HCT116 (cell line): ENCODE data around the gene CAPSL. TPM values are rescaled to one million over a fixed set of nuclear protein-coding genes. Genes with fewer than 3 reads are reported as not detected.

Source experiments
- ATAC-seq: fragments of 200-7000 bp; cut with Tn5 transposase; 2 replicates; pipeline ENCODE4 v1.9.1; 2020; ENCODE audit warnings: mild to moderate bottlenecking, moderate library complexity
- BruUV-seq: library from RNA; stranded (reverse); fragments of 400-500 nt; replicated peaks from 2 replicates; lab custom pipeline; 2021; lab: Mats Ljungman, UMichigan
- CTCF ChIA-PET: fragments of 300-600 bp; sonication (Branson Sonifier 250); formaldehyde crosslinking; loops from one replicate; lab custom pipeline; 2021; ENCODE audit warnings: antibody characterized with exemption; lab: Charles Lee
- POLR2A ChIA-PET: fragments of 300-600, 350-600 bp; sonication (Branson Sonifier 250); formaldehyde crosslinking; loops from one replicate; lab custom pipeline; 2021; ENCODE audit warnings: antibody characterized with exemption; lab: Charles Lee
- RAD21 ChIA-PET, 2 experiments: fragments of 300-600 bp; sonication (Branson Sonifier 250); formaldehyde crosslinking; loops; one replicate each; lab custom pipeline; 2023; ENCODE audit warnings: low total read pairs in 2 of 2; ENCODE audit not compliant: uncharacterized antibody in 2 of 2, unreplicated experiment in 2 of 2, low non-redundant PET in 1 of 2; lab: Charles Lee
- DNase-seq: peaks from one replicate; pipeline ENCODE4 v3.0.0-alpha.2; 2010; ENCODE audit warnings: low read depth, low spot score
- H2AFZ ChIP-seq: fragments of 200-600 bp; shearing (Covaris generic), sonication (generic); 2 replicates; pipeline ENCODE4 v1.6.1; 2017; ENCODE audit warnings: low read depth, mixed run types, mixed read lengths, antibody characterized with exemption, low read length; ENCODE audit not compliant: poor library complexity, severe bottlenecking
- H3K27ac ChIP-seq: 2 replicates; pipeline ENCODE4 v1.5.1; 2012; ENCODE audit warnings: low read depth, low read length
- H3K27me3 ChIP-seq: fragments of 200-600 bp; sonication (generic); 2 replicates; pipeline ENCODE4 v1.6.1; 2016; ENCODE audit warnings: mixed run types, low read length, mixed read lengths; ENCODE audit not compliant: insufficient read depth
- H3K36me3 ChIP-seq, 2 experiments: fragments of 200-500 bp in 1 of 2; fragments of 200-600 bp in 1 of 2; sonication (Bioruptor generic) in 1 of 2; sonication (generic) in 1 of 2; 2 replicates each; pipeline versions ENCODE4 v1.5.1 to v1.6.1; 2014 to 2016; ENCODE audit warnings: low read length in 2 of 2, inconsistent platforms in 1 of 2, mixed read lengths in 1 of 2, mixed run types in 1 of 2; ENCODE audit not compliant: insufficient read depth in 2 of 2, control insufficient read depth in 1 of 2
- H3K4me1 ChIP-seq, 2 experiments: fragments of 200-600 bp in 1 of 2; sonication (generic) in 1 of 2; 2 replicates each; pipeline versions ENCODE4 v1.5.1 to v1.6.1; 2012 to 2017; ENCODE audit warnings: low read length in 2 of 2, inconsistent platforms in 1 of 2, mild to moderate bottlenecking in 1 of 2, mixed read lengths in 1 of 2, mixed run types in 1 of 2, moderate library complexity in 1 of 2; ENCODE audit not compliant: insufficient read depth in 2 of 2, control insufficient read depth in 1 of 2
- H3K4me2 ChIP-seq: fragments of 200-600 bp; sonication (generic); 2 replicates; pipeline ENCODE4 v1.6.1; 2017; ENCODE audit warnings: mixed run types, low read length, mixed read lengths
- H3K4me3 ChIP-seq, 2 experiments: fragments of 200-600 bp in 1 of 2; sonication (generic) in 1 of 2; replicated peaks in 1 of 2; 2 replicates each; pipeline ENCODE4 v1.5.1; 2011 to 2016; ENCODE audit warnings: low read length in 2 of 2, control low read depth in 1 of 2, low read depth in 1 of 2, mild to moderate bottlenecking in 1 of 2, mixed read lengths in 1 of 2, mixed run types in 1 of 2
- H3K79me2 ChIP-seq: fragments of 200-600 bp; sonication (generic); 2 replicates; pipeline ENCODE4 v1.6.1; 2017; ENCODE audit warnings: mild to moderate bottlenecking, mixed run types, low read length, moderate library complexity, mixed read lengths; ENCODE audit not compliant: insufficient read depth
- H3K9ac ChIP-seq: fragments of 200-600 bp; sonication (generic); 2 replicates; pipeline ENCODE4 v1.6.1; 2016; ENCODE audit warnings: low read length, mixed read lengths
- H3K9me2 ChIP-seq: fragments of 200-600 bp; sonication (generic), shearing (Covaris generic); 2 replicates; pipeline ENCODE4 v1.6.1; 2017; ENCODE audit warnings: mixed run types, mild to moderate bottlenecking, moderate library complexity; ENCODE audit not compliant: insufficient read depth
- H3K9me3 ChIP-seq, 2 experiments: fragments of 200-500 bp in 1 of 2; fragments of 200-600 bp in 1 of 2; sonication (Bioruptor generic) in 1 of 2; sonication (generic) in 1 of 2; 2 replicates each; pipeline ENCODE4 v1.6.1; 2014 to 2017; ENCODE audit warnings: low read length in 2 of 2, mixed read lengths in 2 of 2, inconsistent platforms in 1 of 2, low read depth in 1 of 2, mild to moderate bottlenecking in 1 of 2, mixed run types in 1 of 2, moderate library complexity in 1 of 2; ENCODE audit not compliant: control insufficient read depth in 1 of 2, insufficient read depth in 1 of 2
- H4K20me1 ChIP-seq: fragments of 200-600 bp; sonication (generic), shearing (Covaris generic); 2 replicates; pipeline ENCODE4 v1.6.1; 2017; ENCODE audit warnings: mixed run types, mild to moderate bottlenecking, moderate library complexity; ENCODE audit not compliant: insufficient read depth
- CBX3 ChIP-seq: IDR thresholded peaks from 2 replicates; pipeline ENCODE4 v1.6.1; 2012; ENCODE audit warnings: low read depth
- CEBPB ChIP-seq: IDR thresholded peaks from 2 replicates; pipeline ENCODE4 v1.6.1; 2012; ENCODE audit warnings: low read depth
- EGR1 ChIP-seq: IDR thresholded peaks from 2 replicates; pipeline ENCODE4 v1.6.1; 2012; ENCODE audit warnings: low read depth
- ELF1 ChIP-seq: IDR thresholded peaks from 2 replicates; pipeline ENCODE4 v1.6.1; 2012; ENCODE audit warnings: low read depth, borderline replicate concordance
- EZH2 ChIP-seq: fragments of 200-600 bp; sonication (generic); IDR thresholded peaks from 2 replicates; pipeline ENCODE4 v1.6.1; 2017; ENCODE audit warnings: antibody characterized with exemption, mixed run types
- EZH2phosphoT487 ChIP-seq: fragments of 200-600 bp; IDR thresholded peaks from 2 replicates; pipeline ENCODE4 v1.6.1; 2018; ENCODE audit warnings: antibody characterized with exemption, borderline replicate concordance
- FOSL1 ChIP-seq: IDR thresholded peaks from 2 replicates; pipeline ENCODE4 v1.6.1; 2012; ENCODE audit warnings: low read depth
- JUND ChIP-seq: IDR thresholded peaks from 2 replicates; pipeline ENCODE4 v1.6.1; 2012
- POLR2A ChIP-seq: IDR thresholded peaks from 2 replicates; pipeline ENCODE4 v1.7.0; 2011; ENCODE audit warnings: borderline replicate concordance; ENCODE audit not compliant: insufficient read depth, insufficient read length; ENCODE audit errors: extremely low read depth
- SRF ChIP-seq: IDR thresholded peaks from 2 replicates; pipeline ENCODE4 v1.6.1; 2012; ENCODE audit warnings: low read depth
- TCF7L2 ChIP-seq: IDR thresholded peaks from 2 replicates; pipeline ENCODE4 v1.7.0; 2011; ENCODE audit warnings: borderline replicate concordance, inconsistent platforms; ENCODE audit not compliant: insufficient read depth, insufficient read length; ENCODE audit errors: extremely low read depth
- YY1 ChIP-seq: IDR thresholded peaks from 2 replicates; pipeline ENCODE4 v1.6.1; 2011; ENCODE audit warnings: low read length, low read depth, moderate library complexity, mild to moderate bottlenecking; ENCODE audit not compliant: insufficient replicate concordance; ENCODE audit errors: extremely low read depth
- ZFX ChIP-seq: fragments of 450-650 bp; IDR thresholded peaks from 2 replicates; pipeline ENCODE4 v1.6.1; 2017
- ZNF274 ChIP-seq: fragments of 200-500 bp; sonication (Bioruptor generic); IDR thresholded peaks from 2 replicates; pipeline ENCODE4 v1.6.1; 2014; ENCODE audit warnings: mild to moderate bottlenecking, low read depth, low read length, inconsistent platforms
- intact Hi-C: fragments of 100-400 bp; cut with micrococcal nuclease; formaldehyde crosslinking; loops from 2 replicates; pipeline ENCODE4 v1.10.0; 2022
- total RNA-seq: library from RNA; stranded (reverse); gene quantifications from one replicate; pipeline ENCODE4 v1.2.1, GENCODE V29; 2021; ENCODE audit not compliant: unreplicated experiment
- TF ChIP-seq, protein P1 (sequence below): IDR thresholded peaks from 2 replicates; pipeline ENCODE4 v1.6.1; 2012
- TF ChIP-seq, protein P2 (sequence below): IDR thresholded peaks from 2 replicates; pipeline ENCODE4 v1.6.1; 2012
- TF ChIP-seq, protein P3 (sequence below): IDR thresholded peaks from 2 replicates; pipeline ENCODE4 v1.6.1; 2012; ENCODE audit warnings: low read depth

CAPSL gene
- total RNA-seq, 1 experiment from 2014 or later = not detected

DNA sequence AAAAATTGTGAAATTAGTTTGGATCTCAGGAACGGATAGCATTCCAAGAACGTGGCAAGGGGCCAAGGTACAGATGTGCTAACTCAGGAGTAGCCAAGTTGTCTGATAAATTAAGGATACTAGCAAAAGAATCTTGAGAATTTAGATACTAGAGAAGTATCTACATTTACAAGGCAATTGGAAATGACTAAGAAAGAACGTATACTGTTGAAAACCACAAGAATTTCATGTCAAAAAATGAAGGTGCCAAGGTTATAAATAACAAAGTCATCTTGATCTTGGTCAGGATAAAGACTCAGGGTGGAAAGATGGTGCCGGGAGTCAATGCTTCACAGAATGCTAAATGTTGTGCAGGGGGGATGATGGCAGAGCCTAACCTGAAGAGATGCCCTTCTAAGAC is 19.2 kb downstream of the CAPSL start:
- intact Hi-C loops = no loop called here
- Histone ChIP-seq H3K9ac (no peak overlapping the region), H3K4me2 (no peak overlapping the region), H3K4me1 (no peaks in the 10 kb centered on the region), H3K27me3 (peaks cover 14% of the 10 kb centered on the region; the same call in 1 of the 2 replicates), H3K36me3 (no peaks in the 10 kb centered on the region), H4K20me1 (no peaks in the 10 kb centered on the region), H3K9me3 (no peaks in the 10 kb centered on the region), H3K79me2 (no peaks in the 10 kb centered on the region), H3K9me2 (no peaks in the 10 kb centered on the region), H3K27ac (no peak overlapping the region), H3K4me3 (no peak overlapping the region), H2AFZ (no peak overlapping the region)
- ChIA-PET RAD21 (no interaction called here), CTCF (no interaction called here), POLR2A (no interaction called here)
- no peak for TF ChIP-seq CEBPB
- TF ChIP-seq CBX3 = no peak
- no peak for TF ChIP-seq JUND
- TF ChIP-seq, protein P1, sequence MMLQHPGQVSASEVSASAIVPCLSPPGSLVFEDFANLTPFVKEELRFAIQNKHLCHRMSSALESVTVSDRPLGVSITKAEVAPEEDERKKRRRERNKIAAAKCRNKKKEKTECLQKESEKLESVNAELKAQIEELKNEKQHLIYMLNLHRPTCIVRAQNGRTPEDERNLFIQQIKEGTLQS = no peak
- TF ChIP-seq POLR2A = no peak
- TF ChIP-seq SRF = no peak
- no peak for TF ChIP-seq TCF7L2
- no peak for TF ChIP-seq ELF1
- BruUV-seq = no TSS peak
- no peak for DNase-seq
- no peak for ATAC-seq

DNA sequence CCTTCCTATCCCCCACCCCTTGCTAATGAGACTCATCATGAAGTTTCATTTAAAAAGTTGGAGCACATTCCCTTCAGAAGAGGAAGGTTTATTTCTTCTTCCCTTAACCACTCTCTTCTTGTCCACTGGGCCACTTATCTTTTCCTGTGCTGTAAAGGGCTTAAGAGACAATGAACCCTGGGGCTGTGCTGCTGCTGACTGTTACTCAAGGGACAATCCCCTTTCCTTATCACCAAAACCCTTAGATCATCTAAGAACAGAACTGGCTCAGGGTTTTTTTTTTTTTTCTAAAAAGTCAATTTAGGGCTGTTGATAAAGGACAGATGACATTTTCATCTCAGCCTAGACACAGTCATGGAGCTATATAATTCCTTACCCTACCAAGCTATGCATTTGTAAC is 29.6 kb downstream of the CAPSL start:
- ChIA-PET POLR2A (no interaction called here), CTCF (no interaction called here), RAD21 (no interaction called here)
- Histone ChIP-seq H3K36me3 (no peaks in the 10 kb centered on the region), H3K4me1 (no peaks in the 10 kb centered on the region), H4K20me1 (no peaks in the 10 kb centered on the region), H3K79me2 (no peaks in the 10 kb centered on the region), H3K4me2 (no peak overlapping the region), H2AFZ (no peak overlapping the region), H3K27me3 (peaks cover 4% of the 10 kb centered on the region; the same call in 1 of the 2 replicates), H3K4me3 (no peak overlapping the region), H3K9ac (no peak overlapping the region), H3K9me3 (no peaks in the 10 kb centered on the region), H3K9me2 (no peaks in the 10 kb centered on the region), H3K27ac (no peak overlapping the region)
- BruUV-seq = no TSS peak
- no peak for ATAC-seq
- intact Hi-C loops = no loop called here
- no peak for DNase-seq
- TF ChIP-seq ZFX (no peak), ELF1 (no peak), YY1 (no peak), ZNF274 (no peak), FOSL1 (no peak), EZH2 (no peak), EGR1 (no peak), SRF (no peak), EZH2phosphoT487 (no peak), JUND (no peak)
- TF ChIP-seq, protein P2, sequence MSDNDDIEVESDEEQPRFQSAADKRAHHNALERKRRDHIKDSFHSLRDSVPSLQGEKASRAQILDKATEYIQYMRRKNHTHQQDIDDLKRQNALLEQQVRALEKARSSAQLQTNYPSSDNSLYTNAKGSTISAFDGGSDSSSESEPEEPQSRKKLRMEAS = no peak
- TF ChIP-seq, protein P3, sequence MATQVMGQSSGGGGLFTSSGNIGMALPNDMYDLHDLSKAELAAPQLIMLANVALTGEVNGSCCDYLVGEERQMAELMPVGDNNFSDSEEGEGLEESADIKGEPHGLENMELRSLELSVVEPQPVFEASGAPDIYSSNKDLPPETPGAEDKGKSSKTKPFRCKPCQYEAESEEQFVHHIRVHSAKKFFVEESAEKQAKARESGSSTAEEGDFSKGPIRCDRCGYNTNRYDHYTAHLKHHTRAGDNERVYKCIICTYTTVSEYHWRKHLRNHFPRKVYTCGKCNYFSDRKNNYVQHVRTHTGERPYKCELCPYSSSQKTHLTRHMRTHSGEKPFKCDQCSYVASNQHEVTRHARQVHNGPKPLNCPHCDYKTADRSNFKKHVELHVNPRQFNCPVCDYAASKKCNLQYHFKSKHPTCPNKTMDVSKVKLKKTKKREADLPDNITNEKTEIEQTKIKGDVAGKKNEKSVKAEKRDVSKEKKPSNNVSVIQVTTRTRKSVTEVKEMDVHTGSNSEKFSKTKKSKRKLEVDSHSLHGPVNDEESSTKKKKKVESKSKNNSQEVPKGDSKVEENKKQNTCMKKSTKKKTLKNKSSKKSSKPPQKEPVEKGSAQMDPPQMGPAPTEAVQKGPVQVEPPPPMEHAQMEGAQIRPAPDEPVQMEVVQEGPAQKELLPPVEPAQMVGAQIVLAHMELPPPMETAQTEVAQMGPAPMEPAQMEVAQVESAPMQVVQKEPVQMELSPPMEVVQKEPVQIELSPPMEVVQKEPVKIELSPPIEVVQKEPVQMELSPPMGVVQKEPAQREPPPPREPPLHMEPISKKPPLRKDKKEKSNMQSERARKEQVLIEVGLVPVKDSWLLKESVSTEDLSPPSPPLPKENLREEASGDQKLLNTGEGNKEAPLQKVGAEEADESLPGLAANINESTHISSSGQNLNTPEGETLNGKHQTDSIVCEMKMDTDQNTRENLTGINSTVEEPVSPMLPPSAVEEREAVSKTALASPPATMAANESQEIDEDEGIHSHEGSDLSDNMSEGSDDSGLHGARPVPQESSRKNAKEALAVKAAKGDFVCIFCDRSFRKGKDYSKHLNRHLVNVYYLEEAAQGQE = no peak
